GM18499 (cell line): ENCODE measurements around the gene MDM2.
"Not testable (repeated sequence)": the region's sequence is repeated elsewhere in the genome, so short reads cannot be mapped to it uniquely, and the experiment has no call there.

Experiments used
- ATAC-seq: cut with Tn5 transposase; IDR thresholded peaks from one replicate; pipeline ENCODE4 v1.9.1; 2021; ENCODE audit warnings: moderate number of reproducible peaks; ENCODE audit not compliant: insufficient read depth, unreplicated experiment

The MDM2 gene

GRCh38 chr12:68804657-68805591 lies 3.1 kb upstream of the MDM2 start:
- no peak for ATAC-seq

GRCh38 chr12:68805592-68806120 lies 2.3 kb upstream of the MDM2 start:
- ATAC-seq: no peak

DNA sequence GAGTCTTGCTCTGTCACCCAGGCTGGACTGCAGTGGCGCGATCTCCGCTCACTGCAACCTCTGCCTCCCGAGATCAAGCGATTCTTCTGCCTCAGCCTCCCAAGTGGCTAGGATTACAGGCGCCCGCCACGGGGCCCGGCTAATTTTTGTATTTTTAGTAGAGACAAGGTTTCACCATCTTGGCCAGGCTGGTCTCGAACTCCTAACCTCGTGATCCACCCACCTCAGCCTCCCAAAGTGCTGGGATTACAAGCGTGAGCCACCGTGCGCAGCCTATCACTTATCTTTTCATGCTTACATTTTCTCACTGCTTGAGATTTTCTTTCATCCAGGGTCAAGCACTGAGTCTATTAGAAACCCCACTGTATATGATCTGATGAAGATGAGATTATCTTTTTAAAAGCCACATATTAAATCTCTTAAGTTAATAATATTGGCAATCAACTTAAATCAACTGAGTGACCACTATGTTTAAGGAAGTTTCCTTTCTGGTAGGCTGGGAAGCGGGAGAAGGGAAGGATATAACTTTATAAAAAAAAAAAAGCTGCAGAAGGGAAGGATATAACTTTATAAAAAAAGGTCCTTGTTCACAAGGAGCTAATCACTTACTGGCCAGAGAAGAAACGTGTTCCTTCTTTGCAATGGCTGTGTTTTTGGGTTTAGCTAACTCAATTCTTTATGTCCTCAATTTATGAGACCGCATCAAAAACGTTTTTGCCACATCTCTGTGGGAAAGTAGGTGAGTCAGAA lies 1.3 kb upstream of the MDM2 start:
- no peak for ATAC-seq

DNA sequence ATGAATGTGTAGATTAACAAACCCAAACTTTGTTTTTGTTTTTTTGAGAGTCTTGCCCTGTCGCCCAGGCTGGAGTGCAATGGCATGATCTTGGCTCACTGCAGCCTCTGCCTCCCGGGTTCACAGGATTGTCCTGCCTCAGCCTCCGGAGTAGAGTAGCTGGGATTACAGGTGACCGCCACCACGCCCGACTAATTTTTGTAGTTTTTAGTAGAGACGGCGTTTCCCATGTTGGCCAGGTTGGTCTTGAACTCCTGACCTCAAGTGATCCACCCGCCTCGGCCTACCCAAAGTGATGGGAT lies 752 bp upstream of the MDM2 start:
- ATAC-seq: not testable (repeated sequence)

- ATAC-seq: peak; percentile 37
Observed at GRCh38 chr12:68808388-68809189, 612 bp downstream of the MDM2 start.

DNA sequence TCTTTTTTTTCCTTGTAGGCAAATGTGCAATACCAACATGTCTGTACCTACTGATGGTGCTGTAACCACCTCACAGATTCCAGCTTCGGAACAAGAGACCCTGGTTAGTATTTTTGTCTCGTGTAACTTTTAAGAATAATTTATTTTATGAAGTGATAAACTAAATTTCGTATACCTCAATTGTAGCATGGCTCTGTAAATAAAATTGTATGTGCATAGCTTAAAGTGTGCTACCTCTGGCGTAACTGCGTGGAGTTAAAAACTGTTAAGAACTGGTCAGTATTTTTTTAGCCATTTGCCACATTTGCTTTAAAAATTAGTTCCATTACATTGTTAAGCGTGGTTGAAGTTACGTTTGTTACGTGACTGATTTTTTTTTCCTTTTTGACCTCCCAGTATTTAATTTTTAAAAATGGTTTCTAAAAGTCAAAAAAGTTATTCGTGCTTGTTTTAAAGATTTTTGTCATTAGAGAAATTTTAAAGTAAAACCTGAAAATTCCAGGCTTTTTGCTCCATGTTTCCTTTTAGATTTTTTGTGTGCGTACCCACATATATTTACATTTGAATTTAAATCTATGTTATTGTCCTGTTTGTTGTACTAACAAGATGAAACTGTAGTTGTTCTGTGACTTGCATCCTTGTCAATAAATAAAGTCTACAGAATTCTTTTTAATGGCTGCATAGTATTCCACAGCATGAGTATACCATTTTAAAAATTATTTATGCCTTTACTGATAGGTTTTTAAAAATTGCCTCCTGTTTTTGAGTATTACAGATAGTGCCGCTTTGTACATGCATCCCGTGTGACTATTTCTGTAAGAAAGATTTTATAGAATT lies 1.4 kb downstream of the MDM2 start:
- ATAC-seq: no peak

GRCh38 chr12:68810027-68810389 lies 2.0 kb downstream of the MDM2 start:
- ATAC-seq: not testable (repeated sequence)

DNA sequence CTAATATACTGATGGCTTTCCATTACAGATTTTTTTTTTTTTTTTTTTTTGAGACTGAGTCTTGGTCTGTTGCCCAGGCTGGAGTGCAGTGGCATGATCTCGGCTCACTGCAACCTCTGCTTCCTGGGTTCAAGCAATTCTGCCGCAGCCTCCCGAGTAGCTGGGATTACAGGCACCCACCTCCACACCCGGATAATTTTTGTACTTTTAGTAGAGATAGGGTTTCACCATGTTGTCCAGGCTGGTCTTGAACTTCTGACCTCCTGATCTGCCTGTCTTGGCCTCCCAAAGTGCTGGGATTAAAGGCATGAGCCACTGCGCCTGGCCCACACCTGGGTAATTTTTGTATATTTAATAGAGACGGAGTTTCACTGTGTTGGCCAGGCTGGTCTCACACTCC lies 3.6 kb downstream of the MDM2 start:
- ATAC-seq: not testable (repeated sequence)

- ATAC-seq: no peak
Observed at GRCh38 chr12:68812553-68813241, 4.7 kb downstream of the MDM2 start.

DNA sequence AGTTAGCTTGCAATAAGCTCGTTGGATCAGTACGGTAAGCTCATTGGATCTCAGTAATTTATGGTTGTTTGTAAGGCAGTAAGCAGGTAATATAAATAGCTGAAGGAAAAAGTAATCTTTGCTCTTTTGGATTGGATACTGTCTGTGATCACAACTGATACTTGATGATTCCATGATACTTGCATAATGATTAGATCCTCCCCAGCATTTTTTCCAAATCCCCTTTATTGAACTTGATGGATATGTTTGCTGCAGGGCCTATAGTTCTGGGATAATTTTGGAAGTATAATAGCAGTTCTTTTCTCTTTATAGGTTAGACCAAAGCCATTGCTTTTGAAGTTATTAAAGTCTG lies 5.2 kb downstream of the MDM2 start:
- ATAC-seq: no peak

DNA sequence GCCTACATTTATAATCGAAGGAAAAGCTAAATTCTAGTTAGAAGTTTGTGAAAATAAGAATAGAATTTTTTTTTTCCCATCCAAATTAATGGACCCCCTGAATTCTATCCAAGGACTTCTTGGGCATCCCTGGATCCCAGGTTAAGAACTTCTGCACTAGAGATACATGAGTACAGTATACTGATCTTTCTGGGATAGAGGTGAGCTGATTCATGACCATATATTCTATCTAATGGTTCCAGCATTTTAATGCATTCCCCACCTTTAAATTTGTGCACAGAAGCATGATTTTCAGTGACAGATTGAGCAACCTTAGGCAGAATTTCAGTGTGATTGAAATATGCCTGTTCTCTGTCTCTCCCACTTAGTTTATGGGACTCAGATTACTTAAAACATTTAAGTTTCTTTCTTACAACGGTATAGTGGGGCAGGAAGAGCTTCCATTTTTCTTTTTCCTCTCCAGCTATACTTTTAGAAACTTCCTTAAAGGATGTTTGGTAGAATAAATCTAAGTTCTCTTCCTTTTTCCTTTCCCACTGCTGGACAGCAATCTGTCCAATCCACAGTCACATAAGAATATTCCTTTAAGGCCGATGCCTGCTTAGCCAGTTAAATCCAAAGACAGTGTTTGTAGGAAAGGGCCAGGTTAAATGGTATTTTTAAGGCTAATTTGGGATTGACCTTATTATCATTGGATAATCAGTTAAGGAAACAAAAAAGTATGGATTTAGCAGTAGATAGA lies 6.7 kb downstream of the MDM2 start:
- no peak for ATAC-seq

- ATAC-seq: no peak
Observed at GRCh38 chr12:68815232-68815927, 7.4 kb downstream of the MDM2 start.

GRCh38 chr12:68815928-68816800 lies 8.2 kb downstream of the MDM2 start:
- no peak for ATAC-seq

DNA sequence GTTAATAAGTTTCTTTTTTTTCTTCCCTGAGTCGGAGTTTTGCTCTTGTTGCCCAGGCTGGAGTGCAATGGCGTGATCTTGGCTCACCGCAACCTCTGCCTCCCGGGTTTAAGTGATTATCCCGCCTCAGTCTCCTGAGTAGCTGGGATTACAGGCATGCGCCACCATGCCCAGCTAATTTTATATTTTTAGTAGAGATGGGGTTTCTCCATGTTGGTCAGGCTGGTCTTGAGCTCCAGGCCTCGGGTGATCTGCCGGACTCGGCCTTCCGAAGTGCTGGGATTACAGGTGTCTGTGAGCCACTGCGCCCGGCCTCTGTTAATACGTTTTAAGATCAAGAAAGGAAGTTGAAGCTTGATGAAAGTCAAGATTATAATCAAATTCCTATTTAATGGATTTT lies 11.5 kb downstream of the MDM2 start:
- ATAC-seq: not testable (repeated sequence)

DNA sequence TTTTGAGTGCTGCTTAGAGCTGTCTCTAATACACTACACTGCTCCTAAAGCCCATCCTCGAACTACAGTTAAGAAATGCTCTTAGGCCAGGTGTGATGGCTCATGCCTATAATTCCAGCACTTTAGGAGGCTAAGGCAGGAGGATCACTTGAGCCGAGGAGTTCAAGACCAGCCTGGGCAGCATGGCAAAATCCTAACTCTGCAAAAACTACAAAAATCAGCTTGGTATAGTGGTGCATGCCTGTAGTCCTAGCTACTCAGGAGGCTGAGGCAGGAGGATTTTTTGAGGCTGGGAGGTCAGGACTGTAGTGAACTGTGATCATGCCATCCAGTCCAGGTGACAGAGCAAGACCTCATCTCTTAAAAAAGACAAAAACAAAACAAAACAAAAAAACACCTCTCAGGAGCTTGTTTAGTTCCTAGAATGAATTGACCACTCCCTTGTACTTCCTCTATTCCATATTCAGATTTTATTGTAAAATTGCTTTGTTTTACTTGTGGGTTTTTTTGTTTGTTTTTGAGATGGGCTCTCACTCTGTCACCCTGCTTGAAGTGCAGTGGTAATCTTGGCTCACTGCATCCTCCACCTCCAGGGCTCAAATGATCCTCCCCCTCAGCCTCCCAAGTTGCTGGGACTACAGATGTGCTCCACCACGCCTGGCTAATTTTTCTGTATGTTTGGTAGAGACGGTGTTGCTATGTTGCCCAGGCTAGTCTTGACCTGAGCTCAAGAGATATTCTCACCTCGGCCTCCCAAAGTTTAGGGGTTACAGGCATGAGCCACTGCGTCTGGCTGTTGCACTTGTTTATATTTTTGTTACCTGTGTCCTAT lies 13.6 kb downstream of the MDM2 start:
- ATAC-seq: no peak

GRCh38 chr12:68823696-68824095 lies 15.7 kb downstream of the MDM2 start:
- no peak for ATAC-seq
